Endothelial cell of umbilical vein (primary cell): ENCODE measurements around the gene SVIL. TPM values are rescaled to one million over a fixed set of nuclear protein-coding genes. Genes with fewer than 3 reads are reported as not detected.

Experiments used
- BruUV-seq: library from RNA; stranded (reverse); fragments of 400-500 nt; replicated peaks from 2 replicates; lab custom pipeline; 2021; lab: Mats Ljungman, UMichigan
- CTCF ChIA-PET: fragments of 300-600, 350-600 bp; sonication (Branson Sonifier 250); formaldehyde crosslinking; loops from one replicate; lab custom pipeline; 2021; ENCODE audit warnings: antibody characterized with exemption, inconsistent platforms; lab: Charles Lee
- POLR2A ChIA-PET: fragments of 300-600, 350-600 bp; sonication (Branson Sonifier 250); formaldehyde crosslinking; loops from one replicate; lab custom pipeline; 2021; ENCODE audit warnings: antibody characterized with exemption, inconsistent platforms; lab: Charles Lee
- DNase-seq: peaks from one replicate; pipeline ENCODE4 v3.0.0-alpha.2; 2011; ENCODE audit warnings: low read depth, low spot score
- FAIRE-seq: peaks from 2 replicates; lab custom pipeline; 2011; peaks lifted over from hg19 to GRCh38; lab: Jason Lieb, UNC
- H2AFZ ChIP-seq: 2 replicates; pipeline ENCODE4 v1.6.0; 2012; ENCODE audit warnings: low read depth, low read length, control low read depth, inconsistent platforms
- H3K27ac ChIP-seq: 2 replicates; pipeline ENCODE4 v1.5.1; 2011; ENCODE audit warnings: low read depth, mild to moderate bottlenecking, control low read depth, low read length, moderate library complexity; ENCODE audit not compliant: insufficient read depth
- H3K27me3 ChIP-seq, 2 experiments: 2 replicates each; pipeline versions ENCODE4 v1.6.0 to v1.6.1; 2011; ENCODE audit warnings: low read length in 2 of 2, mixed read lengths in 1 of 2; ENCODE audit not compliant: control insufficient read depth in 2 of 2, insufficient read depth in 2 of 2
- H3K36me3 ChIP-seq, 2 experiments: 2 replicates in 1 of 2; 3 replicates in 1 of 2; pipeline ENCODE4 v1.5.1; 2011; ENCODE audit warnings: low read length in 2 of 2, mild to moderate bottlenecking in 1 of 2, moderate library complexity in 1 of 2; ENCODE audit not compliant: control insufficient read depth in 2 of 2, insufficient read depth in 2 of 2; ENCODE audit errors: extremely low read depth in 1 of 2
- H3K4me1 ChIP-seq: 3 replicates; pipeline ENCODE4 v1.5.1; 2011; ENCODE audit warnings: mild to moderate bottlenecking, low read length; ENCODE audit not compliant: control insufficient read depth, insufficient read depth; ENCODE audit errors: extremely low read depth
- H3K4me2 ChIP-seq: 2 replicates; pipeline ENCODE4 v1.6.1; 2011; ENCODE audit warnings: low read length, control low read depth, mixed read lengths; ENCODE audit not compliant: insufficient read depth
- H3K4me3 ChIP-seq, 3 experiments: fragments of 200-600 bp in 1 of 3; sonication (generic), shearing (Covaris generic) in 1 of 3; replicated peaks in 1 of 3; 2 replicates each; pipeline ENCODE4 v1.5.1; 2011 to 2016; ENCODE audit warnings: control low read depth in 3 of 3, low read length in 3 of 3, mild to moderate bottlenecking in 2 of 3, inconsistent platforms in 1 of 3, low read depth in 1 of 3, moderate library complexity in 1 of 3; ENCODE audit not compliant: insufficient read depth in 1 of 3
- H3K79me2 ChIP-seq: 2 replicates; pipeline ENCODE4 v1.6.0; 2012; ENCODE audit warnings: low read length, inconsistent platforms; ENCODE audit not compliant: control insufficient read depth, insufficient read depth
- H3K9ac ChIP-seq: replicated peaks from 2 replicates; pipeline ENCODE3; 2011; ENCODE audit warnings: low read length, control low read depth; ENCODE audit not compliant: insufficient read depth; ENCODE audit errors: extremely low read depth
- H3K9me1 ChIP-seq: replicated peaks from 3 replicates; pipeline ENCODE4 v1.6.0; 2011; ENCODE audit warnings: mild to moderate bottlenecking, low read length; ENCODE audit not compliant: control insufficient read depth, insufficient read depth; ENCODE audit errors: extremely low read depth
- H3K9me3 ChIP-seq: replicated peaks from 2 replicates; pipeline ENCODE4 v1.5.1; 2012; ENCODE audit warnings: low read length, inconsistent platforms; ENCODE audit not compliant: control insufficient read depth, insufficient read depth
- H4K20me1 ChIP-seq: replicated peaks from 2 replicates; pipeline ENCODE3; 2011; ENCODE audit warnings: mild to moderate bottlenecking, low read length; ENCODE audit not compliant: control insufficient read depth, insufficient read depth; ENCODE audit errors: extremely low read depth
- GATA2 ChIP-seq: IDR thresholded peaks from 2 replicates; pipeline ENCODE4 v1.7.0; 2011; ENCODE audit warnings: low read depth, mild to moderate bottlenecking, moderate library complexity, mixed read lengths, low read length; ENCODE audit not compliant: insufficient read length, insufficient read depth
- JUN ChIP-seq: IDR thresholded peaks from 2 replicates; pipeline ENCODE4 v1.6.1; 2011; ENCODE audit warnings: borderline replicate concordance, low read depth; ENCODE audit not compliant: insufficient read length, insufficient read depth
- dilution Hi-C: fragments of 300-500 bp; cut with MboI; formaldehyde crosslinking; loops from one replicate; pipeline ENCODE4 v1.15.0; 2019; ENCODE audit warnings: low sequenced_read_pairs; ENCODE audit not compliant: extremely low pct_ligation_motif_present
- intact Hi-C: fragments of 100-400 bp; cut with micrococcal nuclease; formaldehyde crosslinking; loops from one replicate; pipeline ENCODE4 v1.10.0; 2022
- polyA plus RNA-seq, 4 experiments: library from polyadenylated mRNA; depleted of rRNA in 3 of 4; stranded (reverse) in 3 of 4; unstranded in 1 of 4; fragments of >200 nt; gene quantifications; 2 replicates each; pipeline versions ENCODE4 v1.2.1 to v1.2.3, GENCODE V29; 2011 to 2012; ENCODE audit warnings: missing spikeins in 1 of 4
- total RNA-seq: library from RNA; stranded (reverse); gene quantifications from 2 replicates; pipeline ENCODE4 v1.2.3, GENCODE V29; 2021
- TF ChIP-seq, protein P1 (sequence below), 2 donors: IDR thresholded peaks; 1 replicate in 1 of 2; 2 replicates in 1 of 2; pipeline ENCODE4 v1.5.1; 2011; ENCODE audit warnings: low read length in 2 of 2, mild to moderate bottlenecking in 2 of 2, moderate library complexity in 2 of 2, control low read depth in 1 of 2, inconsistent platforms in 1 of 2, low read depth in 1 of 2; ENCODE audit not compliant: insufficient read depth in 1 of 2; ENCODE audit errors: extremely low read depth in 1 of 2

SVIL gene
- total and polyA plus RNA-seq, 2 donors (not counting 3 experiments of a cell fraction or from before 2014, with no cell fraction given): 22.6 to 70.7 TPM

DNA sequence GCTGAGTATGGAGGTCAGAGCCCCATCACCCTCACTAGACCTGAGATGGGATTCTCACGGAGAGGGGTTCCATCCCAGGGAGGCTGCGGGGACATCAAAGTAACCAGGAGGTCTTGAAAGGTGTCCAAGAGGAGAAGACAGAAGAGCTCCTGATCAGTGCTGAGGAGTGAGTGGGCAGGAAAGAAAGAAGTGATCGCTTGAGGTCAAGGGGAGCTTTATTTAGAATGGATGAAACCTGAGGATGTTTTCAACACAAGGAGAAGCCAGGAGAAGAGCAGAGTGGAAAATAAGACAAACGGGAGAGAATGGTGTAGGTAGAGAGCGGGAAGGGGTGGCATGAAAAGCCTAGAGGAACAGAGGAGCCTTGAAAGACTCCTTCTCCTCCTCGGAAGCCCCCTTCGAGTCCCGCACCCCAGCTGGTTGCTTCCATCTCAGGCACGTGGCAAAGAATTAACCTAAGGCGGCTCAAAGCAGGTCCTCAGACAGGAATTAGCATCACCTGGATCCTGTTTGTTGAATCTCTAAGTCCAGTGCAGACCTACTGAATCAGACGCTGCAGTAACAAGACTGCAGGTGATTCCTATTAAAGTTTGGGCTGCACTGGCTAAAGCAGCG is 5.8 kb downstream of the SVIL start:
- no peak for FAIRE-seq
- H3K9me3 ChIP-seq: no peaks in the 10 kb centered on the region

DNA sequence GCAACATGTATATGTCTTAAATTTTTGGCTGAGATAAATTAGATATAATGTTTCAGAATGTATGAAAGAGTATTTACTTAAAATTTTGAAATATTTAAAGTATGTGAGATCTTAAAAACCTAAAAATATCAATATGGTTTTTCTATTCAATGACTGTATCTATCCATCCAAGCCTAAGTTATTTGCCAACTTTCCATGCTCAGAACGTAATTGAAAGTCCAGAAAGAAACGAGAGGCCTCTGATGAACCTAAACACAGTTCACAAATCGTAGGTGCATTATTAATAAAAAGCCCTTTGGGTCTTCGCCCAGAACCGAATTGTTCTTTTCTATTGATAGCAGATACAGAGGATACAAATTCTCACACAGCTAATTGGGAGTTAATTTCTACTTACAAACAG is 6.5 kb downstream of the SVIL start:
- TF ChIP-seq JUN: no peak
- Histone ChIP-seq H3K79me2 (peaks cover 4% of the 10 kb centered on the region), H3K9me3 (no peaks in the 10 kb centered on the region), H3K27me3 (no peaks in the 10 kb centered on the region), H3K4me1 (peaks cover 3% of the 10 kb centered on the region), H3K36me3 (no peaks in the 10 kb centered on the region), H2AFZ (no peak overlapping the region), H3K27ac (no peak overlapping the region), H3K9me1 (no peaks in the 10 kb centered on the region), H4K20me1 (no peaks in the 10 kb centered on the region), H3K4me2 (no peak overlapping the region), H3K9ac (no peak overlapping the region), H3K4me3 (no peak overlapping the region)
- no TSS peak for BruUV-seq
- intact Hi-C loops: no loop called here
- POLR2A ChIA-PET: no interaction called here
- dilution Hi-C loops: no loop called here
- DNase-seq: no peak
- no peak for FAIRE-seq
- CTCF ChIA-PET: interaction anchor here (1.1 to 2.4 kb wide), 4 partner anchors 13 to 92 kb away, joined by 3 to 5 read pairs (median 4); no protein-coding TSS in a partner anchor

More for the DNA sequence above, 5.8 kb downstream of the SVIL start:
- POLR2A ChIA-PET: no interaction called here
- Histone ChIP-seq H4K20me1 (no peaks in the 10 kb centered on the region), H3K4me2 (no peak overlapping the region), H2AFZ (no peak overlapping the region), H3K27me3 (no peaks in the 10 kb centered on the region), H3K4me3 (no peak overlapping the region), H3K36me3 (no peaks in the 10 kb centered on the region), H3K9me1 (no peaks in the 10 kb centered on the region), H3K9ac (no peak overlapping the region), H3K79me2 (peaks cover 4% of the 10 kb centered on the region), H3K27ac (no peak overlapping the region), H3K4me1 (peaks cover 10% of the 10 kb centered on the region)
- dilution Hi-C loops (no loop called here), intact Hi-C loops (no loop called here)
- no peak for DNase-seq
- CTCF ChIA-PET: interaction anchor here (1.4 to 2.4 kb wide), 4 partner anchors 10 to 38 kb away, joined by 4 to 6 read pairs (median 4); no protein-coding TSS in a partner anchor
- no TSS peak for BruUV-seq
- TF ChIP-seq GATA2: no peak
- TF ChIP-seq, protein P1, sequence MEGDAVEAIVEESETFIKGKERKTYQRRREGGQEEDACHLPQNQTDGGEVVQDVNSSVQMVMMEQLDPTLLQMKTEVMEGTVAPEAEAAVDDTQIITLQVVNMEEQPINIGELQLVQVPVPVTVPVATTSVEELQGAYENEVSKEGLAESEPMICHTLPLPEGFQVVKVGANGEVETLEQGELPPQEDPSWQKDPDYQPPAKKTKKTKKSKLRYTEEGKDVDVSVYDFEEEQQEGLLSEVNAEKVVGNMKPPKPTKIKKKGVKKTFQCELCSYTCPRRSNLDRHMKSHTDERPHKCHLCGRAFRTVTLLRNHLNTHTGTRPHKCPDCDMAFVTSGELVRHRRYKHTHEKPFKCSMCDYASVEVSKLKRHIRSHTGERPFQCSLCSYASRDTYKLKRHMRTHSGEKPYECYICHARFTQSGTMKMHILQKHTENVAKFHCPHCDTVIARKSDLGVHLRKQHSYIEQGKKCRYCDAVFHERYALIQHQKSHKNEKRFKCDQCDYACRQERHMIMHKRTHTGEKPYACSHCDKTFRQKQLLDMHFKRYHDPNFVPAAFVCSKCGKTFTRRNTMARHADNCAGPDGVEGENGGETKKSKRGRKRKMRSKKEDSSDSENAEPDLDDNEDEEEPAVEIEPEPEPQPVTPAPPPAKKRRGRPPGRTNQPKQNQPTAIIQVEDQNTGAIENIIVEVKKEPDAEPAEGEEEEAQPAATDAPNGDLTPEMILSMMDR (IDR thresholded peaks at IDR 0.05; ENCODE audit: extremely low read depth in 1 of 2, insufficient read depth in 1 of 2, low read depth in 1 of 2, low read length in 2 of 2): no peak
